H1 (cell line): ENCODE measurements around the gene LCN15. TPM values are rescaled to one million over a fixed set of nuclear protein-coding genes. Genes with fewer than 3 reads are reported as not detected.

ENCODE experiments used
- CTCF ChIA-PET: fragments of 300-600 bp; sonication (Branson Sonifier 250); formaldehyde crosslinking; loops from one replicate; lab custom pipeline; 2021; ENCODE audit not compliant: partially characterized antibody; lab: Charles Lee
- POLR2A ChIA-PET: fragments of 300-600 bp; sonication (Branson Sonifier 250); formaldehyde crosslinking; loops from one replicate; lab custom pipeline; 2021; ENCODE audit warnings: inconsistent platforms; ENCODE audit not compliant: partially characterized antibody; lab: Charles Lee
- DNase-seq, 2 experiments: peaks; one replicate each; pipeline versions ENCODE4 v3.0.0 to v3.0.0-alpha.2; 2010 to 2022; ENCODE audit warnings: low spot score in 2 of 2, low read depth in 1 of 2, mixed read lengths in 1 of 2
- FAIRE-seq: peaks from 2 replicates; lab custom pipeline; 2011; peaks lifted over from hg19 to GRCh38; lab: Jason Lieb, UNC
- H2AFZ ChIP-seq: 2 replicates; pipeline ENCODE4 v1.8.1; 2012; ENCODE audit warnings: low read length, inconsistent platforms
- H2AK5ac ChIP-seq: 2 replicates; pipeline ENCODE4 v1.6.1; 2013; ENCODE audit warnings: low read depth, low read length
- H2BK120ac ChIP-seq: replicated peaks from 2 replicates; pipeline ENCODE3; 2013; ENCODE audit warnings: low read depth, low read length, inconsistent platforms
- H2BK12ac ChIP-seq: 2 replicates; pipeline ENCODE4 v1.6.1; 2013; ENCODE audit warnings: low read depth, low read length
- H2BK15ac ChIP-seq: 2 replicates; pipeline ENCODE4 v1.6.1; 2013; ENCODE audit warnings: low read length
- H2BK20ac ChIP-seq: 2 replicates; pipeline ENCODE4 v1.6.1; 2013; ENCODE audit warnings: low read length
- H2BK5ac ChIP-seq: 2 replicates; pipeline ENCODE4 v1.6.1; 2013; ENCODE audit warnings: low read depth, low read length
- H3K14ac ChIP-seq: 2 replicates; pipeline ENCODE4 v1.6.1; 2013; ENCODE audit warnings: inconsistent platforms; ENCODE audit not compliant: insufficient read length
- H3K18ac ChIP-seq: 2 replicates; pipeline ENCODE4 v1.6.1; 2013; ENCODE audit warnings: low read length; ENCODE audit errors: extremely low read depth
- H3K23ac ChIP-seq: 2 replicates; pipeline ENCODE4 v1.6.1; 2013; ENCODE audit warnings: inconsistent platforms; ENCODE audit not compliant: insufficient read length
- H3K23me2 ChIP-seq: 2 replicates; pipeline ENCODE4 v1.6.1; 2013; ENCODE audit warnings: low read depth, low read length
- H3K27ac ChIP-seq: 2 replicates; pipeline ENCODE4 v1.6.1; 2011; ENCODE audit warnings: low read depth, low read length, inconsistent platforms
- H3K27me3 ChIP-seq, 4 experiments: replicated peaks in 1 of 4; 1 replicate in 1 of 4; 2 replicates in 3 of 4; pipeline versions ENCODE4 v1.6.1 to v1.8.1; 2011 to 2013; ENCODE audit warnings: low read length in 3 of 4, mild to moderate bottlenecking in 3 of 4, inconsistent platforms in 2 of 4, mixed read lengths in 2 of 4, moderate library complexity in 1 of 4; ENCODE audit not compliant: control insufficient read depth in 3 of 4, insufficient read depth in 3 of 4; ENCODE audit errors: extremely low read depth in 1 of 4
- H3K36me3 ChIP-seq, 4 experiments: 2 replicates each; pipeline versions ENCODE4 v1.6.1 to v1.8.1; 2011 to 2013; ENCODE audit warnings: mild to moderate bottlenecking in 4 of 4, low read length in 3 of 4, moderate library complexity in 2 of 4, control low read depth in 1 of 4, inconsistent platforms in 1 of 4; ENCODE audit not compliant: insufficient read depth in 4 of 4, control insufficient read depth in 2 of 4
- H3K4ac ChIP-seq: replicated peaks from 2 replicates; pipeline ENCODE3; 2013; ENCODE audit warnings: low read length, low read depth, mixed read lengths, inconsistent platforms; ENCODE audit not compliant: insufficient read length
- H3K4me1 ChIP-seq, 4 experiments: replicated peaks in 1 of 4; 1 replicate in 1 of 4; 2 replicates in 3 of 4; pipeline versions ENCODE4 v1.6.1 to v1.8.1; 2011 to 2013; ENCODE audit warnings: low read length in 3 of 4, inconsistent platforms in 2 of 4, mixed read lengths in 1 of 4; ENCODE audit not compliant: insufficient read depth in 4 of 4, control insufficient read depth in 3 of 4
- H3K4me2 ChIP-seq, 2 experiments: 2 replicates each; pipeline versions ENCODE4 v1.6.1 to v1.8.1; 2011 to 2013; ENCODE audit warnings: low read depth in 2 of 2, low read length in 2 of 2, control low read depth in 1 of 2, inconsistent platforms in 1 of 2, mild to moderate bottlenecking in 1 of 2; ENCODE audit not compliant: insufficient read depth in 1 of 2
- H3K4me3 ChIP-seq, 4 experiments: fragments of 200-600, 300-600 bp in 1 of 4; sonication (generic), shearing (Covaris generic), sonication (Bioruptor Twin) in 1 of 4; 2 replicates each; pipeline versions ENCODE4 v1.5.1 to v1.8.1; 2011 to 2016; ENCODE audit warnings: low read length in 4 of 4, low read depth in 3 of 4, control low read depth in 2 of 4, inconsistent platforms in 2 of 4, mild to moderate bottlenecking in 2 of 4, mixed read lengths in 1 of 4, moderate library complexity in 1 of 4; ENCODE audit not compliant: insufficient read depth in 2 of 4; ENCODE audit errors: extremely low read depth in 1 of 4
- H3K56ac ChIP-seq: replicated peaks from 2 replicates; pipeline ENCODE3; 2013; ENCODE audit warnings: low read depth, mild to moderate bottlenecking, mixed read lengths, low read length, inconsistent platforms; ENCODE audit not compliant: insufficient read length
- H3K79me1 ChIP-seq: 2 replicates; pipeline ENCODE4 v1.6.1; 2013; ENCODE audit warnings: low read depth, low read length, control low read depth
- H3K79me2 ChIP-seq, 2 experiments: 2 replicates each; pipeline versions ENCODE4 v1.6.1 to v1.8.1; 2012 to 2013; ENCODE audit warnings: low read length in 2 of 2, mild to moderate bottlenecking in 2 of 2, inconsistent platforms in 1 of 2; ENCODE audit not compliant: insufficient read depth in 2 of 2, control insufficient read depth in 1 of 2
- H3K9ac ChIP-seq, 4 experiments: replicated peaks in 1 of 4; 1 replicate in 1 of 4; 2 replicates in 3 of 4; pipeline versions ENCODE4 v1.6.1 to v1.8.1; 2011 to 2013; ENCODE audit warnings: low read depth in 3 of 4, low read length in 3 of 4, control low read depth in 2 of 4, mild to moderate bottlenecking in 2 of 4, moderate library complexity in 2 of 4, inconsistent platforms in 1 of 4; ENCODE audit errors: extremely low read depth in 1 of 4
- H3K9me3 ChIP-seq, 2 experiments: 2 replicates each; pipeline versions ENCODE4 v1.6.1 to v1.8.1; 2012 to 2013; ENCODE audit warnings: mild to moderate bottlenecking in 2 of 2, moderate library complexity in 2 of 2, control low read depth in 1 of 2, inconsistent platforms in 1 of 2, low read depth in 1 of 2, low read length in 1 of 2, mixed read lengths in 1 of 2; ENCODE audit not compliant: insufficient read depth in 2 of 2
- H4K20me1 ChIP-seq, 2 experiments: replicated peaks in 1 of 2; 2 replicates each; pipeline versions ENCODE3 to v1.8.1; 2011 to 2013; ENCODE audit warnings: inconsistent platforms in 2 of 2, low read length in 2 of 2, mild to moderate bottlenecking in 1 of 2; ENCODE audit not compliant: insufficient read depth in 2 of 2, control insufficient read depth in 1 of 2
- H4K5ac ChIP-seq: 2 replicates; pipeline ENCODE4 v1.6.1; 2013; ENCODE audit warnings: low read length, low read depth, mixed read lengths, inconsistent platforms; ENCODE audit not compliant: insufficient read length
- H4K8ac ChIP-seq: 2 replicates; pipeline ENCODE4 v1.8.0; 2013; ENCODE audit warnings: mild to moderate bottlenecking, moderate library complexity, low read length, inconsistent platforms; ENCODE audit not compliant: insufficient read depth; ENCODE audit errors: extremely low read depth
- H4K91ac ChIP-seq: replicated peaks from 2 replicates; pipeline ENCODE3; 2013; ENCODE audit warnings: low read length, mixed read lengths, inconsistent platforms; ENCODE audit not compliant: insufficient read length
- ATF2 ChIP-seq: IDR thresholded peaks from 2 replicates; pipeline ENCODE4 v1.6.1; 2012; ENCODE audit warnings: low read length, inconsistent platforms
- RAD21 ChIP-seq, 2 experiments: IDR thresholded peaks in 1 of 2; conservative IDR thresholded peaks in 1 of 2; 2 replicates each; pipeline ENCODE4 v1.6.1; 2011; ENCODE audit warnings: low read depth in 2 of 2, low read length in 2 of 2, improper control_type of control experiment in 1 of 2, inconsistent platforms in 1 of 2, mild to moderate bottlenecking in 1 of 2, moderate library complexity in 1 of 2
- YY1 ChIP-seq: IDR thresholded peaks from 2 replicates; pipeline ENCODE4 v1.6.1; 2011; ENCODE audit warnings: low read depth, mild to moderate bottlenecking, low read length
- WGBS, 2 experiments: shearing (Covaris generic) in 1 of 2; methylation state at CpG; one replicate each; pipeline versions ENCODE4 v1.1.6 to v1.1.7; 2013 to 2015; ENCODE audit warnings: low lambda C conversion rate in 2 of 2, mixed read lengths in 2 of 2, inconsistent platforms in 1 of 2, low coverage in 1 of 2, missing lambda C conversion rate in 1 of 2; ENCODE audit not compliant: insufficient replicate concordance in 2 of 2, insufficient coverage in 1 of 2, insufficient read length in 1 of 2; ENCODE audit errors: extremely low coverage in 1 of 2, missing lambda C conversion rate in 1 of 2; 5-methylcytosine and 5-hydroxymethylcytosine counted together
- polyA plus RNA-seq, 7 experiments: library from polyadenylated mRNA; depleted of rRNA in 3 of 7; stranded (reverse) in 5 of 7; unstranded in 2 of 7; fragments of >200 nt in 5 of 7; fragments of 200-250 nt in 2 of 7; gene quantifications; 1 replicate in 5 of 7; 2 replicates in 1 of 7; 4 replicates in 1 of 7; pipeline versions ENCODE4 v1.2.1 to v1.2.3, GENCODE V29; 2011 to 2013; ENCODE audit warnings: missing spikeins in 2 of 7, mixed read lengths in 2 of 7
- total RNA-seq: library from RNA; stranded (reverse); fragmentation: NEBNext Ultra II Directional; extraction: Animal tissue kit (Norgen Biotek cat#: 25700); gene quantifications from 2 replicates; pipeline ENCODE4 v1.2.1, GENCODE V29; 2021

The LCN15 gene
- total and polyA plus RNA-seq, 2 of the 8 experiments (the other 6 are each of a cell fraction or from before 2014, with no cell fraction given) = 0.08 to 0.47 TPM

GRCh38 chr9:136750526-136750925 lies 13.8 kb downstream of the LCN15 start:
- H4K5ac ChIP-seq = no peak overlapping the region
- no peak overlapping the region for H4K91ac ChIP-seq
- H3K27me3 ChIP-seq = no peaks in the 10 kb centered on the region
- ChIA-PET POLR2A (interaction anchor here (1.5 to 11.7 kb wide), 2 partner anchors 9 to 21 kb away, joined by 4 to 137 read pairs; no protein-coding TSS in a partner anchor), CTCF (interaction anchor here (0.6 to 2.7 kb wide), 7 partner anchors 7 to 388 kb away, joined by 3 to 9 read pairs (median 4); partner anchors contain the start of genes AJM1 and LCN8)
- H2BK20ac ChIP-seq = no peak overlapping the region
- no peaks in the 10 kb centered on the region for H4K20me1 ChIP-seq
- no peaks in the 10 kb centered on the region; the same call in 1 of the 2 replicates for H3K23me2 ChIP-seq
- no peaks in the 10 kb centered on the region for H3K79me1 ChIP-seq
- H2BK12ac ChIP-seq = no peak overlapping the region
- no peak overlapping the region for H3K18ac ChIP-seq
- no peak overlapping the region for H2AK5ac ChIP-seq
- H3K36me3 ChIP-seq = no peaks in the 10 kb centered on the region
- no peak overlapping the region for H3K4me3 ChIP-seq
- H2BK15ac ChIP-seq = no peak overlapping the region
- no peak overlapping the region for H3K56ac ChIP-seq
- H3K14ac ChIP-seq = no peak overlapping the region
- H2AFZ ChIP-seq = no peak overlapping the region
- peaks cover 3 to 6% of the 10 kb centered on the region in 2 experiments; a peak in 1 of 4 replicates for H3K9me3 ChIP-seq
- no peak overlapping the region for H3K23ac ChIP-seq
- no peak overlapping the region for H3K4me2 ChIP-seq
- H4K8ac ChIP-seq = no peak overlapping the region
- FAIRE-seq (no peak), DNase-seq (no peak)
- peaks cover 0 to 2% (median 0%) of the 10 kb centered on the region in 4 experiments; a peak in 2 of 7 replicates for H3K4me1 ChIP-seq
- H2BK120ac ChIP-seq = no peak overlapping the region
- no peak overlapping the region for H3K27ac ChIP-seq
- 86% methylated on average over 2 of the region's 2 CpGs; no CpG with 5 or more reads in 1 of the 2 experiments for WGBS, 2 experiments
- H3K9ac ChIP-seq = no peak overlapping the region
- no peaks in the 10 kb centered on the region for H3K79me2 ChIP-seq
- no peak overlapping the region for H3K4ac ChIP-seq
- H2BK5ac ChIP-seq = no peak overlapping the region
- no peak for TF ChIP-seq ATF2
- TF ChIP-seq YY1 = no peak
- no peak for TF ChIP-seq RAD21 (IDR thresholded peaks at IDR 0.05 in 1 of 2, conservative IDR thresholded peaks at IDR 0.05 in 1 of 2; ENCODE audit: low read depth in 2 of 2, low read length in 2 of 2)
